Astrocyte (in vitro differentiated cells and primary cell): ENCODE data around the gene ZBTB16.

Source experiments
- EZH2 ChIP-seq: IDR thresholded peaks from 2 replicates; pipeline ENCODE4 v1.6.1; 2012; ENCODE audit warnings: mild to moderate bottlenecking, low read length, inconsistent platforms; ENCODE audit not compliant: insufficient read depth
- TF ChIP-seq, protein P1 (sequence below): IDR thresholded peaks from 2 replicates; pipeline ENCODE4 v1.5.1; 2011; ENCODE audit warnings: low read depth, mild to moderate bottlenecking, inconsistent platforms, low read length, moderate library complexity; ENCODE audit not compliant: insufficient read depth

DNA sequence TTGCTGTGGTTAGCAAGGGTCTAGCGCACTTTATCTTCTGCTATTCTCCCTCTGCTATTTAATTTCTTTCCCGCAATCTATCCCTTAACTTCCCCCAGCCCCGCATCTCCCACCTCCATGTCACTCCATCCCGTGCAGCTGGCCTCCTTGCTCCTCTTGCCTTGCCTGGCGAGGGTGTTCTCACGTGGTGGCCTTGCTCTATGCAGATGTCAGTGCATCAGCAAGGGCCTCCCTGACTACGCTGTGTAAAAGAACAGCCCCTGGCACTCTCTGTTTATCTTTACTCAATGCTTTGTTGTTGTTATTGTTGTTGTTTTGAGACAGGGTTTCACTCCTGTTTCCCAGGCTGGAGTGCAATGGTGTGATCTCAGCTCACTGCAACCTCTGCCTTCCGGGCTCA, 122.2 kb downstream of the ZBTB16 start:
- TF ChIP-seq, protein P1, sequence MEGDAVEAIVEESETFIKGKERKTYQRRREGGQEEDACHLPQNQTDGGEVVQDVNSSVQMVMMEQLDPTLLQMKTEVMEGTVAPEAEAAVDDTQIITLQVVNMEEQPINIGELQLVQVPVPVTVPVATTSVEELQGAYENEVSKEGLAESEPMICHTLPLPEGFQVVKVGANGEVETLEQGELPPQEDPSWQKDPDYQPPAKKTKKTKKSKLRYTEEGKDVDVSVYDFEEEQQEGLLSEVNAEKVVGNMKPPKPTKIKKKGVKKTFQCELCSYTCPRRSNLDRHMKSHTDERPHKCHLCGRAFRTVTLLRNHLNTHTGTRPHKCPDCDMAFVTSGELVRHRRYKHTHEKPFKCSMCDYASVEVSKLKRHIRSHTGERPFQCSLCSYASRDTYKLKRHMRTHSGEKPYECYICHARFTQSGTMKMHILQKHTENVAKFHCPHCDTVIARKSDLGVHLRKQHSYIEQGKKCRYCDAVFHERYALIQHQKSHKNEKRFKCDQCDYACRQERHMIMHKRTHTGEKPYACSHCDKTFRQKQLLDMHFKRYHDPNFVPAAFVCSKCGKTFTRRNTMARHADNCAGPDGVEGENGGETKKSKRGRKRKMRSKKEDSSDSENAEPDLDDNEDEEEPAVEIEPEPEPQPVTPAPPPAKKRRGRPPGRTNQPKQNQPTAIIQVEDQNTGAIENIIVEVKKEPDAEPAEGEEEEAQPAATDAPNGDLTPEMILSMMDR, result no peak
- TF ChIP-seq EZH2, result no peak
